ENCODE data around the gene LDLRAD4.

The LDLRAD4 gene

GRCh38 chr18:13386891-13387801, 168.6 kb downstream of the LDLRAD4 start:
- Histone ChIP-seq H3K4ac (ENCODE audit: low read length) (peak overlapping the region; percentile 15), H2AK5ac (ENCODE audit: low read depth, low read length) (peak overlapping the region; percentile 23), H4K8ac (ENCODE audit: low read depth, low read length) (no peak overlapping the region), H3K27ac (replicated peaks; ENCODE audit: low read length) (no peak overlapping the region), H3K9me3 (replicated peaks in 1 of 2; ENCODE audit: control insufficient read depth in 2 of 2, insufficient read depth in 1 of 2, low read depth in 1 of 2, low read length in 2 of 2) (no peaks in the 10 kb centered on the region), H2BK12ac (ENCODE audit: low read length) (no peak overlapping the region), H3K36me3 (replicated peaks in 1 of 2; ENCODE audit: control insufficient read depth in 2 of 2, insufficient read depth in 2 of 2, low read length in 2 of 2) (no peaks in the 10 kb centered on the region), H2BK5ac (ENCODE audit: low read length) (no peak overlapping the region), H3K4me1 (ENCODE audit: control insufficient read depth in 2 of 2, insufficient read depth in 1 of 2, low read depth in 1 of 2, low read length in 2 of 2) (peaks cover 4 to 7% of the 10 kb centered on the region in 2 donors), H3K9ac (ENCODE audit: low read depth, low read length, poor library complexity) (no peak overlapping the region), H3K79me1 (ENCODE audit: low read depth, low read length) (no peaks in the 10 kb centered on the region), H3K18ac (ENCODE audit: low read length) (peak overlapping the region; percentile 41), H3K14ac (ENCODE audit: low read length) (no peak overlapping the region), H3K27me3 (ENCODE audit: control insufficient read depth in 3 of 3, insufficient read depth in 3 of 3, low read depth in 1 of 3, low read length in 3 of 3) (no peaks in the 10 kb centered on the region), H3K23ac (ENCODE audit: low read depth, low read length, poor library complexity) (peak overlapping the region; percentile 26), H3K4me2 (ENCODE audit: insufficient read depth, low read length, poor library complexity, severe bottlenecking) (no peak overlapping the region), H3K4me3 (ENCODE audit: low read length in 2 of 2) (no peak overlapping the region), H2BK120ac (ENCODE audit: low read depth, low read length) (no peak overlapping the region), H2AFZ (ENCODE audit: low read length) (no peak overlapping the region), H2BK15ac (ENCODE audit: low read length) (no peak overlapping the region), H4K91ac (ENCODE audit: low read depth, low read length, poor library complexity) (no peak overlapping the region)
- WGBS, 2 donors (ENCODE audit: extremely low coverage in 2 of 2, insufficient read length in 2 of 2, insufficient replicate concordance in 1 of 2) = no CpG with 5 or more reads among the region's 40 CpGs
- no peak for DNase-seq (ENCODE audit: low spot score)

GRCh38 chr18:13387855-13388548, 169.4 kb downstream of the LDLRAD4 start:
- Histone ChIP-seq H3K4me2 (ENCODE audit: insufficient read depth, low read length, poor library complexity, severe bottlenecking) (no peak overlapping the region), H3K9ac (ENCODE audit: low read depth, low read length, poor library complexity) (no peak overlapping the region), H3K4ac (ENCODE audit: low read length) (no peak overlapping the region), H3K18ac (ENCODE audit: low read length) (no peak overlapping the region), H4K8ac (ENCODE audit: low read depth, low read length) (no peak overlapping the region), H4K91ac (ENCODE audit: low read depth, low read length, poor library complexity) (no peak overlapping the region), H2BK120ac (ENCODE audit: low read depth, low read length) (no peak overlapping the region), H3K36me3 (replicated peaks in 1 of 2; ENCODE audit: control insufficient read depth in 2 of 2, insufficient read depth in 2 of 2, low read length in 2 of 2) (no peaks in the 10 kb centered on the region), H3K23ac (ENCODE audit: low read depth, low read length, poor library complexity) (no peak overlapping the region), H3K9me3 (replicated peaks in 1 of 2; ENCODE audit: control insufficient read depth in 2 of 2, insufficient read depth in 1 of 2, low read depth in 1 of 2, low read length in 2 of 2) (no peaks in the 10 kb centered on the region), H2BK15ac (ENCODE audit: low read length) (no peak overlapping the region), H2AFZ (ENCODE audit: low read length) (no peak overlapping the region), H3K14ac (ENCODE audit: low read length) (no peak overlapping the region), H2BK12ac (ENCODE audit: low read length) (no peak overlapping the region), H3K27ac (replicated peaks; ENCODE audit: low read length) (no peak overlapping the region), H2AK5ac (ENCODE audit: low read depth, low read length) (no peak overlapping the region), H2BK5ac (ENCODE audit: low read length) (no peak overlapping the region), H3K27me3 (ENCODE audit: control insufficient read depth in 3 of 3, insufficient read depth in 3 of 3, low read depth in 1 of 3, low read length in 3 of 3) (no peaks in the 10 kb centered on the region), H3K79me1 (ENCODE audit: low read depth, low read length) (no peaks in the 10 kb centered on the region), H3K4me1 (ENCODE audit: control insufficient read depth in 2 of 2, insufficient read depth in 1 of 2, low read depth in 1 of 2, low read length in 2 of 2) (peaks cover 0 to 4% of the 10 kb centered on the region in 2 donors), H3K4me3 (ENCODE audit: low read length in 2 of 2) (no peak overlapping the region)
- DNase-seq (ENCODE audit: low spot score) = no peak
- no CpG with 5 or more reads among the region's 13 CpGs for WGBS, 2 donors (ENCODE audit: extremely low coverage in 2 of 2, insufficient read length in 2 of 2, insufficient replicate concordance in 1 of 2)

GRCh38 chr18:13388586-13389490, 170.3 kb downstream of the LDLRAD4 start:
- Histone ChIP-seq H3K36me3 (replicated peaks in 1 of 2; ENCODE audit: control insufficient read depth in 2 of 2, insufficient read depth in 2 of 2, low read length in 2 of 2) (no peaks in the 10 kb centered on the region), H3K27ac (replicated peaks; ENCODE audit: low read length) (no peak overlapping the region), H2BK15ac (ENCODE audit: low read length) (no peak overlapping the region), H3K9ac (ENCODE audit: low read depth, low read length, poor library complexity) (no peak overlapping the region), H2BK12ac (ENCODE audit: low read length) (peak overlapping the region; percentile 50), H4K91ac (ENCODE audit: low read depth, low read length, poor library complexity) (no peak overlapping the region), H2BK5ac (ENCODE audit: low read length) (no peak overlapping the region), H3K27me3 (ENCODE audit: control insufficient read depth in 3 of 3, insufficient read depth in 3 of 3, low read depth in 1 of 3, low read length in 3 of 3) (no peaks in the 10 kb centered on the region), H3K4me3 (ENCODE audit: low read length in 2 of 2) (no peak overlapping the region), H3K4me2 (ENCODE audit: insufficient read depth, low read length, poor library complexity, severe bottlenecking) (no peak overlapping the region), H2AK5ac (ENCODE audit: low read depth, low read length) (peak overlapping the region; percentile 20), H3K9me3 (replicated peaks in 1 of 2; ENCODE audit: control insufficient read depth in 2 of 2, insufficient read depth in 1 of 2, low read depth in 1 of 2, low read length in 2 of 2) (no peaks in the 10 kb centered on the region), H3K18ac (ENCODE audit: low read length) (peak overlapping the region; percentile 3), H3K14ac (ENCODE audit: low read length) (peak overlapping the region; percentile 63), H3K79me1 (ENCODE audit: low read depth, low read length) (no peaks in the 10 kb centered on the region), H2BK120ac (ENCODE audit: low read depth, low read length) (no peak overlapping the region), H4K8ac (ENCODE audit: low read depth, low read length) (no peak overlapping the region), H3K4ac (ENCODE audit: low read length) (no peak overlapping the region), H3K23ac (ENCODE audit: low read depth, low read length, poor library complexity) (no peak overlapping the region), H2AFZ (ENCODE audit: low read length) (no peak overlapping the region), H3K4me1 (ENCODE audit: control insufficient read depth in 2 of 2, insufficient read depth in 1 of 2, low read depth in 1 of 2, low read length in 2 of 2) (peaks cover 0 to 4% of the 10 kb centered on the region in 2 donors)
- no peak for DNase-seq (ENCODE audit: low spot score)
- no CpG with 5 or more reads among the region's 25 CpGs for WGBS, 2 donors (ENCODE audit: extremely low coverage in 2 of 2, insufficient read length in 2 of 2, insufficient replicate concordance in 1 of 2)
